HepG2 (cell line): ENCODE results near the gene PLEKHG5. TPM values are rescaled to one million over a fixed set of nuclear protein-coding genes. Genes with fewer than 3 reads are reported as not detected.

Source experiments
- BCL6 ChIP-seq: IDR thresholded peaks from 2 replicates; pipeline ENCODE4 v1.6.1; 2016; ENCODE audit warnings: missing genetic modification reagents, missing compliant biosample characterization
- BHLHE40 ChIP-seq: IDR thresholded peaks from 2 replicates; pipeline ENCODE4 v1.6.1; 2011; ENCODE audit warnings: low read length, improper control_type of control experiment
- BRD4 ChIP-seq: sonication (generic); formaldehyde crosslinking; IDR thresholded peaks from 2 replicates; pipeline ENCODE4 v1.4.0; 2020; ENCODE audit warnings: missing genetic modification reagents
- DNMT3B ChIP-seq: conservative IDR thresholded peaks from 2 replicates; pipeline ENCODE4 v1.6.1; 2016; ENCODE audit warnings: missing biosample characterization, control low read depth
- EED ChIP-seq: sonication (generic); formaldehyde crosslinking; IDR thresholded peaks from 2 replicates; pipeline ENCODE4 v1.5.0; 2020; ENCODE audit warnings: mild to moderate bottlenecking, missing genetic modification reagents
- ELF3 ChIP-seq: IDR thresholded peaks from 2 replicates; pipeline ENCODE4 v1.6.1; 2016; ENCODE audit warnings: missing genetic modification reagents, missing compliant biosample characterization
- ETV5 ChIP-seq: IDR thresholded peaks from 2 replicates; pipeline ENCODE4 v1.6.1; 2018; ENCODE audit warnings: missing biosample characterization, missing genetic modification reagents, inconsistent platforms, borderline replicate concordance
- ISL2 ChIP-seq: sonication (generic); formaldehyde crosslinking; IDR thresholded peaks from 2 replicates; pipeline ENCODE4 v1.5.0; 2020; ENCODE audit warnings: missing genetic modification reagents
- LCORL ChIP-seq, 2 experiments: fragments of 450-650 bp in 1 of 2; sonication (generic) in 1 of 2; formaldehyde crosslinking in 1 of 2; IDR thresholded peaks; 2 replicates each; pipeline versions ENCODE4 v1.5.0 to v1.6.1; 2017 to 2020; ENCODE audit warnings: antibody characterized with exemption in 1 of 2, missing genetic modification reagents in 1 of 2
- MYC ChIP-seq: sonication (generic); formaldehyde crosslinking; IDR thresholded peaks from 2 replicates; pipeline ENCODE4 v1.9.0; 2021; ENCODE audit warnings: missing genetic modification reagents, borderline replicate concordance
- NFYC ChIP-seq: IDR thresholded peaks from 2 replicates; pipeline ENCODE4 v1.6.1; 2016; ENCODE audit warnings: missing genetic modification reagents, missing compliant biosample characterization
- RCOR2 ChIP-seq: IDR thresholded peaks from 2 replicates; pipeline ENCODE4 v1.6.1; 2016; ENCODE audit warnings: missing biosample characterization, missing genetic modification reagents
- SP4 ChIP-seq: sonication (generic); formaldehyde crosslinking; IDR thresholded peaks from 2 replicates; pipeline ENCODE4 v1.8.1; 2023; ENCODE audit warnings: mild to moderate bottlenecking, missing genetic modification reagents
- U2AF1 ChIP-seq: fragments of 200-400 bp; formaldehyde crosslinking; optimal IDR thresholded peaks from 2 replicates; pipeline ENCODE3; 2017; ENCODE audit warnings: mild to moderate bottlenecking, low read depth, low read length
- ZNF264 ChIP-seq: sonication (generic); formaldehyde crosslinking; IDR thresholded peaks from 2 replicates; pipeline ENCODE4 v1.4.0; 2020; ENCODE audit warnings: missing genetic modification reagents
- ZNF510 ChIP-seq: sonication (generic); formaldehyde crosslinking; IDR thresholded peaks from 2 replicates; pipeline ENCODE4 v1.4.0; 2020; ENCODE audit warnings: low read depth, mild to moderate bottlenecking, missing genetic modification reagents
- ZSCAN20 ChIP-seq: sonication (generic); formaldehyde crosslinking; IDR thresholded peaks from 2 replicates; pipeline ENCODE4 v1.4.0; 2020; ENCODE audit warnings: missing genetic modification reagents, mild to moderate bottlenecking, borderline replicate concordance
- polyA plus RNA-seq, 8 experiments: library from polyadenylated mRNA; depleted of rRNA in 3 of 8; stranded (reverse) in 7 of 8; unstranded in 1 of 8; fragments of >200 nt; fragmentation: Illumina TruSeq in 4 of 8; extraction: Trizol in 4 of 8; gene quantifications; 2 replicates each; pipeline versions ENCODE4 v1.2.1 to v1.2.3, GENCODE V29; 2011 to 2016; ENCODE audit warnings: low read depth in 4 of 8, missing spikeins in 1 of 8, mixed read lengths in 1 of 8; ENCODE audit not compliant: insufficient read depth in 1 of 8
- total RNA-seq, 5 experiments: library from RNA; depleted of rRNA; stranded (reverse); fragments of >200 nt; fragmentation: Illumina TruSeq; extraction: Trizol; gene quantifications; 2 replicates each; pipeline ENCODE4 v1.2.3, GENCODE V29; 2016; ENCODE audit warnings: low read depth in 1 of 5
- TF ChIP-seq, protein P1 (sequence below): sonication (generic); formaldehyde crosslinking; IDR thresholded peaks from 2 replicates; pipeline ENCODE4 v1.4.0; 2020; ENCODE audit warnings: missing genetic modification reagents
- TF ChIP-seq, protein P2 (sequence below): sonication (generic); formaldehyde crosslinking; IDR thresholded peaks from 2 replicates; pipeline ENCODE4 v1.4.0; 2020; ENCODE audit warnings: missing genetic modification reagents, borderline replicate concordance
- TF ChIP-seq, protein P3 (sequence below): sonication (generic); formaldehyde crosslinking; IDR thresholded peaks from 2 replicates; pipeline ENCODE4 v1.4.0; 2020; ENCODE audit warnings: mild to moderate bottlenecking, missing genetic modification reagents
- TF ChIP-seq, protein P4 (sequence below): sonication (generic); formaldehyde crosslinking; IDR thresholded peaks from 2 replicates; pipeline ENCODE4 v1.4.0; 2020; ENCODE audit warnings: low read depth, missing genetic modification reagents

The PLEKHG5 gene
- total and polyA plus RNA-seq, 2 of the 13 experiments (the other 11 are each of a cell fraction or from before 2014, with no cell fraction given): 1.9 to 3.5 TPM

DNA sequence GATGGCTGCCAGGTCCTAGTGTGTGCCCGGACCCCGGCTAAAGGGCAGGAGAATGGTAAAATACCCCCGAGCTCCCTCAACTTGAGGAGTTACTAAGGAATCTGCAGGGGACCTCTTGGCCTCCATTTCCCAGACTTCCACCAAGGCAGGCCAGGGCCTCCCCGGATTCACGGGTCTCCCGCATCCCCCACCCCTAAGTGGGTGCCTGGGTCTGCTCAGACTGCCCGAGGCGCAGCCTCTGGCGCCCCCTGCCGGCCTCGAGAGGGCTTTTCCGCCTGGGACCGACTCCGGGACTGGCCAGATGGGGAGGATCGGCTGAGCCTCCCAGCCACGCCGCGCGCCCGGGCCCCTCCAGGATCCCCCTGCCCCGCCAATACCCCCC, 1.7 kb downstream of the PLEKHG5 start (continued):
- TF ChIP-seq, protein P1, sequence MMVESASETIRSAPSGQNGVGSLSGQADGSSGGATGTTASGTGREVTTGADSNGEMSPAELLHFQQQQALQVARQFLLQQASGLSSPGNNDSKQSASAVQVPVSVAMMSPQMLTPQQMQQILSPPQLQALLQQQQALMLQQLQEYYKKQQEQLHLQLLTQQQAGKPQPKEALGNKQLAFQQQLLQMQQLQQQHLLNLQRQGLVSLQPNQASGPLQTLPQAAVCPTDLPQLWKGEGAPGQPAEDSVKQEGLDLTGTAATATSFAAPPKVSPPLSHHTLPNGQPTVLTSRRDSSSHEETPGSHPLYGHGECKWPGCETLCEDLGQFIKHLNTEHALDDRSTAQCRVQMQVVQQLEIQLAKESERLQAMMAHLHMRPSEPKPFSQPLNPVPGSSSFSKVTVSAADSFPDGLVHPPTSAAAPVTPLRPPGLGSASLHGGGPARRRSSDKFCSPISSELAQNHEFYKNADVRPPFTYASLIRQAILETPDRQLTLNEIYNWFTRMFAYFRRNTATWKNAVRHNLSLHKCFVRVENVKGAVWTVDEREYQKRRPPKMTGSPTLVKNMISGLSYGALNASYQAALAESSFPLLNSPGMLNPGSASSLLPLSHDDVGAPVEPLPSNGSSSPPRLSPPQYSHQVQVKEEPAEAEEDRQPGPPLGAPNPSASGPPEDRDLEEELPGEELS: 0 out of 2 replicates have a peak, but pooled peaks have one; percentile 14
- TF ChIP-seq BHLHE40 (0 out of 2 replicates have a peak, but pooled peaks have one; percentile 8), LCORL (IDR thresholded peaks at IDR 0.05) (no peak), LCORL (CRISPR knock-in tag; IDR thresholded peaks at IDR 0.05) (no peak), SP4 (CRISPR knock-in tag) (no peak), U2AF1 (no peak), ETV5 (CRISPR knock-in tag) (peak; percentile 24; the same call in 1 of the 2 replicates), MYC (0 out of 2 replicates have a peak, but pooled peaks have one; percentile 29), ZNF264 (CRISPR knock-in tag) (no peak), BCL6 (CRISPR knock-in tag) (0 out of 2 replicates have a peak, but pooled peaks have one; percentile 10), EED (CRISPR knock-in tag) (no peak), RCOR2 (CRISPR knock-in tag) (no peak), ZNF510 (CRISPR knock-in tag) (peak; percentile 14; the same call in 1 of the 2 replicates), ISL2 (CRISPR knock-in tag) (no peak), ZSCAN20 (0 out of 2 replicates have a peak, but pooled peaks have one; percentile 15), ELF3 (CRISPR knock-in tag) (peak; percentile 26; the same call in 1 of the 2 replicates), BRD4 (CRISPR knock-in tag) (0 out of 2 replicates have a peak, but pooled peaks have one; percentile 10), NFYC (CRISPR knock-in tag) (no peak), DNMT3B (CRISPR knock-in tag) (no peak)
- TF ChIP-seq, protein P2, sequence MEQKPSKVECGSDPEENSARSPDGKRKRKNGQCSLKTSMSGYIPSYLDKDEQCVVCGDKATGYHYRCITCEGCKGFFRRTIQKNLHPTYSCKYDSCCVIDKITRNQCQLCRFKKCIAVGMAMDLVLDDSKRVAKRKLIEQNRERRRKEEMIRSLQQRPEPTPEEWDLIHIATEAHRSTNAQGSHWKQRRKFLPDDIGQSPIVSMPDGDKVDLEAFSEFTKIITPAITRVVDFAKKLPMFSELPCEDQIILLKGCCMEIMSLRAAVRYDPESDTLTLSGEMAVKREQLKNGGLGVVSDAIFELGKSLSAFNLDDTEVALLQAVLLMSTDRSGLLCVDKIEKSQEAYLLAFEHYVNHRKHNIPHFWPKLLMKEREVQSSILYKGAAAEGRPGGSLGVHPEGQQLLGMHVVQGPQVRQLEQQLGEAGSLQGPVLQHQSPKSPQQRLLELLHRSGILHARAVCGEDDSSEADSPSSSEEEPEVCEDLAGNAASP (CRISPR knock-in tag): 0 out of 2 replicates have a peak, but pooled peaks have one; percentile 28
- TF ChIP-seq, protein P3, sequence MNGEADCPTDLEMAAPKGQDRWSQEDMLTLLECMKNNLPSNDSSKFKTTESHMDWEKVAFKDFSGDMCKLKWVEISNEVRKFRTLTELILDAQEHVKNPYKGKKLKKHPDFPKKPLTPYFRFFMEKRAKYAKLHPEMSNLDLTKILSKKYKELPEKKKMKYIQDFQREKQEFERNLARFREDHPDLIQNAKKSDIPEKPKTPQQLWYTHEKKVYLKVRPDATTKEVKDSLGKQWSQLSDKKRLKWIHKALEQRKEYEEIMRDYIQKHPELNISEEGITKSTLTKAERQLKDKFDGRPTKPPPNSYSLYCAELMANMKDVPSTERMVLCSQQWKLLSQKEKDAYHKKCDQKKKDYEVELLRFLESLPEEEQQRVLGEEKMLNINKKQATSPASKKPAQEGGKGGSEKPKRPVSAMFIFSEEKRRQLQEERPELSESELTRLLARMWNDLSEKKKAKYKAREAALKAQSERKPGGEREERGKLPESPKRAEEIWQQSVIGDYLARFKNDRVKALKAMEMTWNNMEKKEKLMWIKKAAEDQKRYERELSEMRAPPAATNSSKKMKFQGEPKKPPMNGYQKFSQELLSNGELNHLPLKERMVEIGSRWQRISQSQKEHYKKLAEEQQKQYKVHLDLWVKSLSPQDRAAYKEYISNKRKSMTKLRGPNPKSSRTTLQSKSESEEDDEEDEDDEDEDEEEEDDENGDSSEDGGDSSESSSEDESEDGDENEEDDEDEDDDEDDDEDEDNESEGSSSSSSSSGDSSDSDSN (CRISPR knock-in tag): no peak
- TF ChIP-seq, protein P4, sequence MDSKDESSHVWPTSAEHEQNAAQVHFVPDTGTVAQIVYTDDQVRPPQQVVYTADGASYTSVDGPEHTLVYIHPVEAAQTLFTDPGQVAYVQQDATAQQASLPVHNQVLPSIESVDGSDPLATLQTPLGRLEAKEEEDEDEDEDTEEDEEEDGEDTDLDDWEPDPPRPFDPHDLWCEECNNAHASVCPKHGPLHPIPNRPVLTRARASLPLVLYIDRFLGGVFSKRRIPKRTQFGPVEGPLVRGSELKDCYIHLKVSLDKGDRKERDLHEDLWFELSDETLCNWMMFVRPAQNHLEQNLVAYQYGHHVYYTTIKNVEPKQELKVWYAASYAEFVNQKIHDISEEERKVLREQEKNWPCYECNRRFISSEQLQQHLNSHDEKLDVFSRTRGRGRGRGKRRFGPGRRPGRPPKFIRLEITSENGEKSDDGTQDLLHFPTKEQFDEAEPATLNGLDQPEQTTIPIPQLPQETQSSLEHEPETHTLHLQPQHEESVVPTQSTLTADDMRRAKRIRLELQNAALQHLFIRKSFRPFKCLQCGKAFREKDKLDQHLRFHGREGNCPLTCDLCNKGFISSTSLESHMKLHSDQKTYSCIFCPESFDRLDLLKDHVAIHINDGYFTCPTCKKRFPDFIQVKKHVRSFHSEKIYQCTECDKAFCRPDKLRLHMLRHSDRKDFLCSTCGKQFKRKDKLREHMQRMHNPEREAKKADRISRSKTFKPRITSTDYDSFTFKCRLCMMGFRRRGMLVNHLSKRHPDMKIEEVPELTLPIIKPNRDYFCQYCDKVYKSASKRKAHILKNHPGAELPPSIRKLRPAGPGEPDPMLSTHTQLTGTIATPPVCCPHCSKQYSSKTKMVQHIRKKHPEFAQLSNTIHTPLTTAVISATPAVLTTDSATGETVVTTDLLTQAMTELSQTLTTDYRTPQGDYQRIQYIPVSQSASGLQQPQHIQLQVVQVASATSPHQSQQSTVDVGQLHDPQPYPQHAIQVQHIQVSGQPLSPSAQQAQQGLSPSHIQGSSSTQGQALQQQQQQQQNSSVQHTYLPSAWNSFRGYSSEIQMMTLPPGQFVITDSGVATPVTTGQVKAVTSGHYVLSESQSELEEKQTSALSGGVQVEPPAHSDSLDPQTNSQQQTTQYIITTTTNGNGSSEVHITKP (CRISPR knock-in tag): no peak
